Measurements from ENCODE around the gene SYT3.

GRCh38 chr19:50626011-50626410 is 13.7 kb downstream of the SYT3 start:
- no peak for TF ChIP-seq CTCF (conservative IDR thresholded peaks at IDR 0.05; ENCODE audit: low read depth, low read length)
- TF ChIP-seq EZH2 (IDR thresholded peaks at IDR 0.05; ENCODE audit: borderline replicate concordance, low read depth, low read length, poor library complexity, severe bottlenecking), result no peak
